Skeletal muscle cell (primary cell): Measurements from ENCODE around the gene TTLL9.
A peak's percentile ranks its signal among the peaks of the same experiment; 100 is the strongest.

Experiments used
- DNase-seq: peaks from one replicate; pipeline ENCODE4 v3.0.0-alpha.2; 2010; ENCODE audit warnings: low read depth
- H3K4me3 ChIP-seq: 2 replicates; pipeline ENCODE4 v1.5.1; 2011; ENCODE audit warnings: low read depth, mild to moderate bottlenecking, control low read depth, low read length, moderate library complexity

The TTLL9 gene

GRCh38 chr20:31851240-31851955, 19.0 kb upstream of the TTLL9 start:
- DNase-seq = no peak
- H3K4me3 ChIP-seq = no peak overlapping the region

DNA sequence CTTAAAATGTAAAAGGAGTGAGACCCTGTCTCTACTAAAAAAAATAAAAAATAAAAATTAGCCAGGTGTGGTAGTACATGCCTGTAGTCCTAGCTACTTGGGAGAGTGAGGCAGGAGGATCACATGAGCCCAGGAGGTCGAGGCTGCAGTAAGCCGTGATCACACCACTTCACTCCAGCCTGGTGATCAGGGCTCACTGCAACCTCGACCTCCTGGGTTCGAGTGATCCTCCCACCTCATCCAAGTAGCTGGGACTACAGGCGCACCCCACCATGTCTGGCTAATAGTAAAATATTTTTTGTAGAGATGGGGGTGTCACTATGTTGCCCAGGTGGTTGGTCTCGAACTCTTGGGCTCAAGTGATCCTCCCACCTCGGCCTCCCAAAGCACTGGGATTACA, 17.0 kb upstream of the TTLL9 start:
- no peak overlapping the region for H3K4me3 ChIP-seq
- DNase-seq = no peak

GRCh38 chr20:31856516-31856915, 13.9 kb upstream of the TTLL9 start:
- DNase-seq = no peak

DNA sequence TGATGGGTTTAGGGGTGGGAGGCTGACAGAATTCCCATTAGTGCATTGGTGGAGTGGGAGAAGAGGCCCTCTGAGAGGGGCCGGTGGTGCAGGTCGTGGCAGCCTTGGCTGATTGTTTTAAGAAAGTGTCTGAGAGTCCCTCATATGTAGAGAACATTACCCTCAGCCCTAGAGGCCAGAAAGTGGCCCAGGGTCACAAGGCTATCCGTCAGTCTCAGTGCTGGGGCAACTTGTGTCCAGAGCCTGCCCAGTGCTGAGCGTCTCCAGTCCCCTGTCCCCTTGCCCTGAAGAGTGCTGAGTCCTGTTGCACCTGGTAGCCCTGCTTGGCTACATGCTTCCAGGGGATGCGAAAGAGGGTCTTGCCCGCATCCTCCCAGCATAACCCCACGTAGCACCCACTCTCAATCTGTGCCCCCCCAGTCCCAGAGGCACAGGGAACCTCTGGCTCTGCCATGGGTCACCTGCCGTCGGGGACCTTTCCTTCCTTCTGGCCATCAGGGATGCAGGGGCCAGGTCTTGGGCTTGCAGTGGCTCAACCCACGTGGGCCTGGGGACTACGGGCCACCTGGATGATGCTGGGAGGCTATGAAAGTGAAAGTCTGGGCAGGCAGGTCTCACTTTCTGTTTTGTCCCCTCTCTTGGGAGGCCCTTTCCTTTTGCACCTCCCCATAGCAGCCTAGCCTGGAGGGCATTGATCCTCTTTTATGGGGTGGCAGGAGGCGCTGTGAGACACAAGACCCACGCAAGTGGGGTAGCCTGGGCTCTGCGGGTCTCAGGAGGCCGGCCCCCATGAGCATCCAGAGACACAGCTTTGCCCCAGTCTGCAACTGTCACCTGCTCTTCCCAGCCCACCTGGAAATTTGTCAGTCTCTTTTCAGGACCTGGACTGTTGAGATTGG, 12.3 kb upstream of the TTLL9 start:
- no peak for DNase-seq
- no peak overlapping the region for H3K4me3 ChIP-seq

More at GRCh38 chr20:31856516-31856915, 13.9 kb upstream of the TTLL9 start:
- no peak overlapping the region for H3K4me3 ChIP-seq

DNA sequence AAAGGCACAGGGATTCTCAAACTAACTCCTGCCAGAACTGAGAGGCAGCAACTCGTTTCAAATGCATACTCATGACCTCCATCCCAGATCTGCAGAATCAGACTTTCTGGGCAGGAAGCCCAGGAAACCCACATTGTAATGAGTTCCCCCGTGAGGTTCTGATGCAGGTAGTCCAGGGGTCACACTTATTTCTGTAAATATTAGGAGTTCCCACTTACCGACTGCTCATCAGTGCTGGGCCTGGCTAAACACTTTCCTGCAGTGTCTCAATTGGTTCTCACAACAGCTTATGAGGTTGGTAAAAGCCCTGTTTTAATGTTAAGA, 11.7 kb upstream of the TTLL9 start:
- no peak for DNase-seq
- no peak overlapping the region for H3K4me3 ChIP-seq

DNA sequence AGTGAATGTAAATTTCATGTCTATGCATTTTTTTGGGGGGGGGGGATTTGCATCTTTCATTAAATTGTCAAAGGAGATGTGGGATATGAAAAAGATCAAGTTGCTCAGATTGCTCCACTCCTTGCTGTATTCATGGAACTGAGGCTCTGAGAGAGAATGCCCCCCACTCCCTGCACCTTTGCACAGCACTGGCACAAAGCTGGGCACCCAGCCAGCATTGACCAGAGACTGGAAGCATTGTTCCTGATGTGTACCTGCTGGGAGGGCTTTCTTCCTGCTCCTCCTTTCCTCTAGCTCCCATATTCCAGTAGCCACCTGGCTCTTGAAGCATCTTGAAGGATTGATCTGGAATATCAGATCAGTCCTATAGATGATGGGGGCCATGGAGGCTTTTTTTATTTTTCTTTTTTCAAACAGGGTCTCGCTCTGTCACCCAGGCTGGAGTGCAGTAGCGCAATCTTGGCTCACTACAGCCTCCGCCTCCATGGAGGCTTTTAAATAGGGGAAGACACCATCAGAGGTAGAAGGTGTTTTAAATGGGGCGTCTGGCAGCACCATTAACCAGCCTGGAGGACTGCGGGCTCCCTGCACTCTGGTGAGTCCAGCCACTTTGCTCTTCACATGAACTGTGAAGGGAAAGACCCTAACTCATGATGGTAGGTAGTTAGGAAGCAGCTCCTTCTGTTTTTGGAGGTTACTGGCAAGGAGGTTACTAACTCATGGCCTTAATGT, 11.0 kb upstream of the TTLL9 start:
- H3K4me3 ChIP-seq = no peak overlapping the region
- no peak for DNase-seq

GRCh38 chr20:31859998-31860380, 10.4 kb upstream of the TTLL9 start:
- H3K4me3 ChIP-seq = no peak overlapping the region
- DNase-seq = no peak

DNA sequence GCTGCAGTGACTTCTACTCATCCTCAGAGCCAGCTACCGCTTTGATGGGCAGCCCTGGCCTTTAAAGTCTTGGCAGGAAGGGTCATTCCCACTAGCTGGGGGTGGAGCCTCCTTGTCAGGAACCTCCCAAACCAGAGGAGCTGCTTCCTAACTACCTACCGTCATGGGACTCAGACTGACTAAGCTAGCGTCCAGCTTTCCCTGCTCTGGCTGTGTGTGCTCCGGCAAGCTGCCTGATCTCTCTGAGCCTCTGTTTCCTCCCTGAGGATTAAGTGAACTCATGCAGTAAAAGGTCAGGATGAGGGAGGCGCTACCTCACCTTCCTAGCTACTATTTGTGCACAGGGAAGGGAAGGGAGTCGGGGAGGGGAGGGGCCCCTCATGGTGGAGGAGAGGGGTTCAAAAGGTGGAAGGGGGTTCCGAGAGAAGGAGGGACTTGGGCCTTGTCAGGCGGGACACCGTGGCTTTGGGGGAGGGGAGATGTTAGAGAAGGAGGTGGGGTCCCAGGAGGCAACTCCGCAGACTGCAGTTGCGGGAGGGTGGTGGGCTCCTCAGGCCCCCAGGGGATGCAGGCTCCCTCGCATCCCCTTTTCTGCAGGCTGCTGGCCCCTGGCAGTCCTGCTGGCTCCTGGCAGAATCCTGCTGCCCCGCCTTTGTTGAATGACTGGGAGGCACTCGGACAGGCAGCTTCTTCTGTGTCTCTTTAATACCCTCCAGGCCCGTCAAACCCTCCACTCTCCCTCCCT, 9.9 kb upstream of the TTLL9 start:
- H3K4me3 ChIP-seq = peak overlapping the region; percentile 50
- DNase-seq = no peak

- DNase-seq = no peak
- peak overlapping the region; percentile 50 for H3K4me3 ChIP-seq
Measured at GRCh38 chr20:31861135-31861384, 9.4 kb upstream of the TTLL9 start.

DNA sequence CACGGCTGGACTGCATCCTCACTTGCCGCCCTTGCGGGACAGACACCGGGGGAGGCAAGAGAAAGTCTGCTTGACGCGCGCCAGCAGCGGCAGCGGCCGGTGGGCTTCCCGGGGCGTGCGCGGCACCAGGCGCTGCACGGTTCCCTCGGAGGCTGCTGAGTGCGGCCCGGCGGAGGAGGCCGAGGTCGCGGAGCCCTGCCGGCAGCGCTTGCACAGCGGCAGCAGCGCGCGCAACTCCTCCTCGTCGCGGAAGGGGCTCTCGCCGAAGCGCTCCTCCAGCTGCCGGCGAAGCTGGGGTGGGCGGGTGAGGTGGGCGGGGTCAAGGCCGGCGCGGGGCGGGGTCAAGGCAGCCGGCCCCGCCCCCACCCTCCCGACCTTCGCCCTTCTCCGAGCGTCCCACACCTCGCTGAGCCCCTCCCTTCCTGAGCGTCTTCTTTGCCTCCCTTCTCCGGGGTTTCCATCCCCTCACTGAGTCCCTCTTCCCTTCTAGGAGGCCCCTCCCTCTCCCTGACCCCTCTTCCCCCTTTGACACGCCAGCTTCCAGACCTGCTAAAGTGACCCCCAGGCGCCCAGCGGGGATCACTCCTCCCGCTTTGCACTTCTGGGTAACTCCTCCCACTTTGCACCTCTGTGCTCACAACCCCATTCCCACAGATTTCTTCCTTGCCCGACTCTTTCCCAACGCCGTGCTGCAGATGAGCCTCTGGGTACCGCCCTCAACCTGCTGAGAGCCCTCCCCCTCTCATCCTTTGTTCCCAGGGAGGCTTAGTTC, 8.9 kb upstream of the TTLL9 start:
- no peak for DNase-seq
- H3K4me3 ChIP-seq = peak overlapping the region; percentile 50

DNA sequence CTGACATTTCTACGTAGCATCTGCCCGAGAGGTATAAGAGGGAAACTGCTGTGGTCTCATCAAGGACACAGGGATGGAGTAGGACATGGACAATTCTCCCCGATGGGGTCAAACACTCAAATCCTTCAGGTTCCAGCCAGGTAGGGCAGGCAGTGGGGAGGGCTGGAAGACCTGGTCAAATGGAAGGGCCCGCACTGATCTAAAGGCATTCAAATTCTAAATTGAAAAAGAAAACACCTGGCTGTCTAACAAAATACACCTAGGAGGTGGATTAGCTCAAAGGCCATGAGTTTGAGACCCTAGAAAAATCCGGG, 8.3 kb upstream of the TTLL9 start:
- H3K4me3 ChIP-seq = no peak overlapping the region
- no peak for DNase-seq

- no peak for DNase-seq
- no peak overlapping the region for H3K4me3 ChIP-seq
Measured at GRCh38 chr20:31862506-31862905, 7.9 kb upstream of the TTLL9 start.

GRCh38 chr20:31863296-31864085, 6.9 kb upstream of the TTLL9 start:
- DNase-seq = no peak
- H3K4me3 ChIP-seq = no peak overlapping the region

DNA sequence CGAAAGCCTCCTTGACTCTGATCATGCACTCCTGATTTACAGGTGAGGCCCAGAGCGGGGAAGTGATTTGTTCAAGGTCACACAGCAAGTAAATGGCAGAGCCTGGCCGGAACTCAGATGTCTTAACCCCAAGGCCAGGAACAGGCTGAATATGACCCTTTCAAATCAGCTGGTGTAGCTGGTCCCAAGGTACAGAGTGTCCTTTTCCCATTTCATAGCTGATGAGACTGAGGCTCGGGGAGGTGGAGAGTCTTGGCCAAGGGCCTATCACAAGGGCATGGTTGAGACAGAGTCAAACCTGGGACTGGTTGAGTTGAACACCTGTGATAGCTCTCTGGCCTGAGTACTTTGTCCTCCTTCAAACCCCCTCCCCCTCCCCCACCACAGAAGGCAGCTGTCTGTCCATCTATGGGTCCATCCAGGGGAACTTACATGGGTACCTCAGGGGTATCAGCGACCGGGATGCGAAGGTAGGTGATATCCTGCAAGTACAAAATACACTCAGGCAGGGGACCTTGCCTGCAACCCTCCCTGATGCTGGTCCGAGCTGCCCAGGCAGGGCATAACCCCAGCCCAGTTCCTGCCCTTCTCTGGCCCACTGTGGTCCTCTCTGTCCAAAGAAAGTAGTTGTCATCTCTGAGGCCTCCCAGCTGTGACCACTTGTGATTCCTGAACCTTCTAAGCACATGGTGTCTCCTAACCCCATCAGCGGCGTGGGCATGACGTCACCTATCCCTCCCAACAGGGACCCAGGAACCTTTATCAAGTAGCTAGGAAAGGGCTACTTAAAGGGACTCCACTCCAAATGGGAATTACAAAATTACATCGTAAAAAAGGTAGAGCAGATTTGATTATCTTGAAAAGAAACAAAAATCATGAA, 5.7 kb upstream of the TTLL9 start:
- DNase-seq = no peak
- H3K4me3 ChIP-seq = no peak overlapping the region

GRCh38 chr20:31866221-31866620, 4.2 kb upstream of the TTLL9 start:
- no peak for DNase-seq
- no peak overlapping the region for H3K4me3 ChIP-seq

GRCh38 chr20:31868853-31869672, 1.4 kb upstream of the TTLL9 start:
- no peak overlapping the region for H3K4me3 ChIP-seq
- no peak for DNase-seq

DNA sequence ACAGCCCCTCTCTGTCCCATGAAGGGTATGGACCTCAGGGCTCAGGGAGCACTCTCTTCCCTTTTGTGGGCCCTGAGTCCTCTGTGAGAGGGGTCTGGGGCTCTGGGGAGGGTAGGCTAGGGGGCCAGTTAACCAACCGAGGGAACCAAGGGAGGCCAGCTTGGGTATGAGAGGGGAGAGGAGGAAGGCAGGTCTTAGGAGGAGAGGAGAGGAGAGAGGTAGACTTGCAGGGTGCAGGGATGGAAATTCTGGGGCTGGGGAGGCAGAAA, 827 bp upstream of the TTLL9 start:
- no peak overlapping the region for H3K4me3 ChIP-seq
- DNase-seq = no peak
